CD4-positive, CD25-positive, alpha-beta regulatory T cell (primary cell): ENCODE measurements around the gene GPRC6A. TPM values are rescaled to one million over a fixed set of nuclear protein-coding genes. Genes with fewer than 3 reads are reported as not detected.
A peak's percentile ranks its signal among the peaks of the same experiment; 100 is the strongest.

Source experiments
- ATAC-seq, 2 donors: fragments of 150-1000 bp; cut with Tn5 transposase; one replicate each; pipeline ENCODE4 v1.10.0; 2021; ENCODE audit warnings: low read depth in 2 of 2, moderate number of reproducible peaks in 2 of 2, moderate library complexity in 1 of 2
- DNase-seq, 3 donors: peaks; one replicate each; pipeline versions ENCODE4 v3.0.0 to v3.0.0-alpha.2; 2012 to 2022; ENCODE audit warnings: mixed read lengths in 1 of 3
- H3K27ac ChIP-seq: one replicate; pipeline ENCODE4 v1.7.0; 2013; ENCODE audit warnings: mild to moderate bottlenecking, low read length; ENCODE audit not compliant: insufficient read depth, poor library complexity, severe bottlenecking
- H3K27me3 ChIP-seq: one replicate; pipeline ENCODE4 v1.7.0; 2013; ENCODE audit warnings: low read length; ENCODE audit not compliant: control insufficient read depth, insufficient read depth
- H3K36me3 ChIP-seq: one replicate; pipeline ENCODE4 v1.7.0; 2013; ENCODE audit warnings: mild to moderate bottlenecking, low read length, moderate library complexity; ENCODE audit not compliant: control insufficient read depth, insufficient read depth
- H3K4me1 ChIP-seq: 2 replicates; pipeline ENCODE4 v1.7.0; 2013; ENCODE audit warnings: mild to moderate bottlenecking, low read length; ENCODE audit not compliant: insufficient read depth, control insufficient read depth, poor library complexity, severe bottlenecking
- H3K4me3 ChIP-seq: one replicate; pipeline ENCODE4 v1.7.0; 2013; ENCODE audit warnings: low read depth, mild to moderate bottlenecking, low read length, moderate library complexity
- H3K9me3 ChIP-seq, 2 experiments: 1 replicate in 1 of 2; 2 replicates in 1 of 2; pipeline ENCODE4 v1.7.0; 2013; ENCODE audit warnings: low read length in 2 of 2, mild to moderate bottlenecking in 1 of 2, moderate library complexity in 1 of 2; ENCODE audit not compliant: control insufficient read depth in 2 of 2
- H3K27ac Mint-ChIP-seq, 3 donors: one replicate each; pipeline ENCODE4 v1.8.0; 2020 to 2022; ENCODE audit warnings: mild to moderate bottlenecking in 3 of 3, mixed read lengths in 3 of 3, moderate library complexity in 2 of 3
- H3K27me3 Mint-ChIP-seq: one replicate; pipeline ENCODE4 v1.8.0; 2022; ENCODE audit warnings: mild to moderate bottlenecking, mixed read lengths
- H3K36me3 Mint-ChIP-seq: one replicate; pipeline ENCODE4 v1.8.0; 2020; ENCODE audit warnings: mixed read lengths
- H3K4me1 Mint-ChIP-seq, 4 donors: one replicate each; pipeline ENCODE4 v1.8.0; 2020 to 2022; ENCODE audit warnings: mixed read lengths in 4 of 4, mild to moderate bottlenecking in 1 of 4
- H3K4me3 Mint-ChIP-seq, 4 donors: one replicate each; pipeline ENCODE4 v1.8.0; 2020 to 2022; ENCODE audit warnings: mild to moderate bottlenecking in 4 of 4, mixed read lengths in 4 of 4, moderate library complexity in 3 of 4
- H3K9me3 Mint-ChIP-seq, 7 donors: one replicate each; pipeline ENCODE4 v1.8.0; 2020 to 2022; ENCODE audit warnings: mixed read lengths in 7 of 7, mild to moderate bottlenecking in 3 of 7, moderate library complexity in 2 of 7
- polyA plus RNA-seq, 4 donors: library from polyadenylated mRNA; unstranded; fragments of 300-500 nt; fragmentation: Illumina TruSeq; gene quantifications; one replicate each; pipeline ENCODE4 v1.2.3, GENCODE V29; 2021
- total RNA-seq: library from RNA; stranded (reverse); gene quantifications from one replicate; pipeline ENCODE4 v1.2.3, GENCODE V29; 2022

The GPRC6A gene, protein sequence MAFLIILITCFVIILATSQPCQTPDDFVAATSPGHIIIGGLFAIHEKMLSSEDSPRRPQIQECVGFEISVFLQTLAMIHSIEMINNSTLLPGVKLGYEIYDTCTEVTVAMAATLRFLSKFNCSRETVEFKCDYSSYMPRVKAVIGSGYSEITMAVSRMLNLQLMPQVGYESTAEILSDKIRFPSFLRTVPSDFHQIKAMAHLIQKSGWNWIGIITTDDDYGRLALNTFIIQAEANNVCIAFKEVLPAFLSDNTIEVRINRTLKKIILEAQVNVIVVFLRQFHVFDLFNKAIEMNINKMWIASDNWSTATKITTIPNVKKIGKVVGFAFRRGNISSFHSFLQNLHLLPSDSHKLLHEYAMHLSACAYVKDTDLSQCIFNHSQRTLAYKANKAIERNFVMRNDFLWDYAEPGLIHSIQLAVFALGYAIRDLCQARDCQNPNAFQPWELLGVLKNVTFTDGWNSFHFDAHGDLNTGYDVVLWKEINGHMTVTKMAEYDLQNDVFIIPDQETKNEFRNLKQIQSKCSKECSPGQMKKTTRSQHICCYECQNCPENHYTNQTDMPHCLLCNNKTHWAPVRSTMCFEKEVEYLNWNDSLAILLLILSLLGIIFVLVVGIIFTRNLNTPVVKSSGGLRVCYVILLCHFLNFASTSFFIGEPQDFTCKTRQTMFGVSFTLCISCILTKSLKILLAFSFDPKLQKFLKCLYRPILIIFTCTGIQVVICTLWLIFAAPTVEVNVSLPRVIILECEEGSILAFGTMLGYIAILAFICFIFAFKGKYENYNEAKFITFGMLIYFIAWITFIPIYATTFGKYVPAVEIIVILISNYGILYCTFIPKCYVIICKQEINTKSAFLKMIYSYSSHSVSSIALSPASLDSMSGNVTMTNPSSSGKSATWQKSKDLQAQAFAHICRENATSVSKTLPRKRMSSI
- total RNA-seq = not detected
- polyA plus RNA-seq = not detected

DNA sequence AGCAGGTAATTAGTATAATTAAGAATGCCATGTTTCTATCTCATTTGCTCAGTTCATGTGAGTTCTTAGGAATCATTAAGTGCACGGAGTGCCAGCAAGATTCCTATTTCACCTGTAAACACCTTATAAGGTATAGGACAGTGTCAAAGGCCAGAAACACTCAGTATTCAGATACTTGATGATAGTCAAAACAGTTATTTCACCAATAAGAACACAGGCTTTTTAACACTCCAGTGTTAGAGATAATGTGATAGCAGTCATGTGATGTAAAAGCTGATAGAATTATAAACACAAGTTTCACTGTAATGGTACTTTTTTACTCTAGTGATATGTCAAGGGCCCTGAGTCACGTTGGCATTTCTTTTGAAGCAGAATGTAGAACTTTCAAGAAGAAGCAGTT lies at the start of gene GPRC6A:
Gene GPRC6A (minus strand): TSS at position 101 of the 400 bp plus-strand sequence. CDS start 70 bp downstream, at position 31.
- Mint-ChIP-seq H3K9me3 (peaks cover 0 to 8% (median 3%) of the 10 kb centered on the region in 7 donors), H3K4me1 (no peaks in the 10 kb centered on the region), H3K36me3 (no peaks in the 10 kb centered on the region), H3K27me3 (no peaks in the 10 kb centered on the region), H3K4me3 (no peak within 1 kb of the TSS), H3K27ac (no peak within 1 kb of the TSS)
- Histone ChIP-seq H3K4me1 (no peaks in the 10 kb centered on the region), H3K4me3 (no peak within 1 kb of the TSS), H3K27me3 (no peaks in the 10 kb centered on the region), H3K27ac (no peak within 1 kb of the TSS), H3K36me3 (no peaks in the 10 kb centered on the region), H3K9me3 (no peaks in the 10 kb centered on the region)
- no peak for DNase-seq
- no peak for ATAC-seq

DNA sequence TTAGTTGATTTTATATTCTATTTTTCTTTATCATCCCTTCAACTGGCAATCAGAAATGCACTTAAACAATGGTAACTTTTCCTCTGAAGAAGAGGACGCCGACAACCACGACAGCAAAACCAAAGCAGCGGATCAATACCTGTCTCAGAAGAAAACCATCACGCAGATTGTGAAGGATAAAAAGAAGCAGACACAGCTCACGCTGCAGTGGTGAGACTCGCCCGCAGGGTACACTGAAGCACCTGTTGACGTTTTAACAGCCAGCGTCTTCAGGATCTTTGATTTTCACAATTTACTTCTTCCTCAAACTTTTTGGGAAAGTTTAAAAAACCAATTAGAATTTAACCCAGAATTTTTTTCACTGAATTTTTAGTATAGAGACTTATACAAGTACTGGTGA lies 48.9 kb upstream of the GPRC6A start:
- peaks cover 46% of the 10 kb centered on the region for H3K27me3 Mint-ChIP-seq

DNA sequence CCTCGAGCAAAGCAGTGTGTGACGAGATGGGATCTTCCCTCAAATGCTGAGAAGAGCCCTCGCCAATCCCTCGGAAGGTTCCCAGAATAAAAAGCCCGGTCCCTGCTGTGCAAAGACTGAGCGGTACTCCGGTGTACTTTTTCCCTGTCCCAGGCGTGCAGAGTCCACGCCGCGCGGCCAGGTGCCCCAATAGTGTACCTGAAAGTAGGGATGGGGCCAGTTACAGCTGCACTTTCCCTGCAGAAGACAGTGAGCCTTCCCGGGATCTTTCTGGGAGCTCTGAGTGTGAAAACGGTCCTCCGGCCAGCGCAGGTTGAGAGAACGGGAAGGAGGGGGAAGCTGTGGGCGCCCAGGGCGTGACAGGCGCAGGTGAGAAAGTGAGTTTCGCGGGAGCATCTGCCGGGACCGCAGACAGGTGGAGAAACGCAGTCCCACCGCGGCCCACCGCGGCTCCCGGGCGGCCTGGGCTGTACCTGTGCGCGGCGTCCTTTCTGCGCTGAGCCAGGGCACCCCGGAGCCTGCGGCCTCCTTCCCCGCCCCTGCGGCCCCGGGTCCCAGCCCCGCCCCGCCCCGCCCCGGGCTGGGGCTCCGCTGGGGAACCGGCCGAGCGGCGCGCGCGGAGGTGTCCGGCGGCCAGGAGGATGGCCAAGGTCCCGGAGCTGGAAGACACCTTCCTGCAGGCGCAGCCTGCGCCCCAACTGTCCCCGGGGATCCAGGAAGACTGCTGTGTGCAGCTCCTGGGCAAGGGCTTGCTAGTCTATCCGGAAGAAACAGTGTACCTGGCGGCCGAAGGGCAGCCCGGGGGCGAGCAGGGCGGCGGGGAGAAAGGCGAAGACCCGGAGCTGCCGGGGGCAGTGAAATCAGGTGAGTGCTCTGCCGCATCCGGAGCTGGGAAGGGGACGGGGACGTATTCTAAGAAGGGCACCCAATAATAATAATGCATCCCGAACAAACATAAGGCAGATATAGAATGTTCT lies 48.0 kb upstream of the GPRC6A start, which contains the start of gene RFX6:
Gene RFX6 (plus strand): TSS at position 608 of the 977 bp plus-strand sequence. CDS start 34 bp downstream, at position 642.
- peaks cover 0 to 7% (median 3%) of the 10 kb centered on the region in 7 donors for H3K9me3 Mint-ChIP-seq
- H3K4me1 Mint-ChIP-seq = peaks cover 0 to 10% (median 0%) of the 10 kb centered on the region in 4 donors
- H3K27me3 Mint-ChIP-seq = peaks cover 46% of the 10 kb centered on the region
- Histone ChIP-seq H3K36me3 (no peaks in the 10 kb centered on the region), H3K27me3 (peaks cover 21% of the 10 kb centered on the region), H3K4me3 (no peak within 1 kb of the TSS), H3K27ac (no peak within 1 kb of the TSS), H3K9me3 (no peaks in the 10 kb centered on the region), H3K4me1 (no peaks in the 10 kb centered on the region)
- H3K27ac Mint-ChIP-seq = no peak within 1 kb of the TSS
- DNase-seq = no peak
- no peaks in the 10 kb centered on the region for H3K36me3 Mint-ChIP-seq
- ATAC-seq = peak in 1 of 2 donors; percentile 12
- H3K4me3 Mint-ChIP-seq = peak within 1 kb of the TSS in 1 of 4 donors; percentile 4

More for the DNA sequence above, 48.9 kb upstream of the GPRC6A start:
- Histone ChIP-seq H3K27me3 (peaks cover 21% of the 10 kb centered on the region), H3K27ac (no peak overlapping the region), H3K36me3 (no peaks in the 10 kb centered on the region), H3K4me1 (no peaks in the 10 kb centered on the region), H3K4me3 (no peak overlapping the region), H3K9me3 (no peaks in the 10 kb centered on the region)
- DNase-seq (no peak), ATAC-seq (no peak)
- peaks cover 0 to 10% (median 0%) of the 10 kb centered on the region in 4 donors for H3K4me1 Mint-ChIP-seq
- no peak overlapping the region for H3K4me3 Mint-ChIP-seq
- no peaks in the 10 kb centered on the region for H3K36me3 Mint-ChIP-seq
- H3K27ac Mint-ChIP-seq = no peak overlapping the region
- H3K9me3 Mint-ChIP-seq = peaks cover 0 to 4% (median 2%) of the 10 kb centered on the region in 7 donors

DNA sequence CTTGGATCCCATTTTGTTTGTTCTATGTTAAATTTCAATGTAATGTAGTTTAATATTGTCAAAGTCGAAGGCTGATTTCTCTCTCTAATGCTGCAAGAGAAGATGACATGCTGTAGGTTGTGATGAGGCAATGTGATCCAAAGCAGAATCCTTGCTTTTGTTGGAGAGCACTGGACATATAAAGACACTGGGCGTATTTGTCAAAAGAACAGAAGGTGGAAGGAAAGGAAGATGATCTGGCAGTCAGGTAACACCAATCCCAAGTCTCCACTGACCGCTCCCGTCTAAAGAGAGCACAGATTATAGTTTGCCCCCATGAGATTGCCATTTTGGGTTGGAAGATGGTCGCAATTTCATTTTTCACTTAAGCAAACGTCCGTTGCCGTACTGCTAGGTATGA lies 47.2 kb upstream of the GPRC6A start:
- Histone ChIP-seq H3K9me3 (no peaks in the 10 kb centered on the region), H3K4me3 (no peak overlapping the region), H3K4me1 (no peaks in the 10 kb centered on the region), H3K27ac (no peak overlapping the region), H3K36me3 (no peaks in the 10 kb centered on the region), H3K27me3 (peaks cover 20% of the 10 kb centered on the region)
- ATAC-seq (no peak), DNase-seq (no peak)
- peaks cover 46% of the 10 kb centered on the region for H3K27me3 Mint-ChIP-seq
- H3K4me3 Mint-ChIP-seq = peak overlapping the region in 1 of 4 donors; percentile 4
- peaks cover 0 to 7% (median 3%) of the 10 kb centered on the region in 7 donors for H3K9me3 Mint-ChIP-seq
- H3K4me1 Mint-ChIP-seq = peaks cover 0 to 10% (median 0%) of the 10 kb centered on the region in 4 donors
- H3K36me3 Mint-ChIP-seq = no peaks in the 10 kb centered on the region
- H3K27ac Mint-ChIP-seq = no peak overlapping the region

DNA sequence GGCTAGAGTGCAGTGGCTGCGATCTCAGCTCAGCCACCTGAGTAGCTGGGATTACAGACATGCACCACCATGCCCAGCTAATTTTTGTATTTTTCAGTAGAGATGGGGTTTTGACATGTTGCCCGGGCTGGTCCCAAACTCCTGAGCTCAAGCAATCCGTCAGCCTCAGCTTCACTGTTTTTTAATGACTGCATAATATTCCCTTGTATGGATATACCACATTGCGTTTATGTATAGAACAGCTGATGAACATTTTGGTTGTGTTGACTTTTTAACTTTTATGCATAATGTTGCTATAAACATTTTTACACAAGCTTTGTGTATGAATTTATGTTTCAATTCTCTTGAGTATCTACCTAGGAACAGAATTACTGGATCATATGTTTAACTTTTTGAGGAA lies 43.9 kb upstream of the GPRC6A start:
- ATAC-seq (no peak), DNase-seq (no peak)
- peaks cover 37% of the 10 kb centered on the region for H3K27me3 Mint-ChIP-seq
- no peak overlapping the region for H3K27ac ChIP-seq
- H3K36me3 ChIP-seq = no peaks in the 10 kb centered on the region
- no peak overlapping the region for H3K4me3 Mint-ChIP-seq
- H3K4me1 Mint-ChIP-seq = peaks cover 0 to 10% (median 0%) of the 10 kb centered on the region in 4 donors
- H3K36me3 Mint-ChIP-seq = no peaks in the 10 kb centered on the region
- H3K9me3 ChIP-seq = no peaks in the 10 kb centered on the region
- H3K27ac Mint-ChIP-seq = no peak overlapping the region
- no peaks in the 10 kb centered on the region for H3K4me1 ChIP-seq
- H3K9me3 Mint-ChIP-seq = peaks cover 0 to 7% (median 4%) of the 10 kb centered on the region in 7 donors
- H3K27me3 ChIP-seq = peaks cover 13% of the 10 kb centered on the region
- H3K4me3 ChIP-seq = no peak overlapping the region

DNA sequence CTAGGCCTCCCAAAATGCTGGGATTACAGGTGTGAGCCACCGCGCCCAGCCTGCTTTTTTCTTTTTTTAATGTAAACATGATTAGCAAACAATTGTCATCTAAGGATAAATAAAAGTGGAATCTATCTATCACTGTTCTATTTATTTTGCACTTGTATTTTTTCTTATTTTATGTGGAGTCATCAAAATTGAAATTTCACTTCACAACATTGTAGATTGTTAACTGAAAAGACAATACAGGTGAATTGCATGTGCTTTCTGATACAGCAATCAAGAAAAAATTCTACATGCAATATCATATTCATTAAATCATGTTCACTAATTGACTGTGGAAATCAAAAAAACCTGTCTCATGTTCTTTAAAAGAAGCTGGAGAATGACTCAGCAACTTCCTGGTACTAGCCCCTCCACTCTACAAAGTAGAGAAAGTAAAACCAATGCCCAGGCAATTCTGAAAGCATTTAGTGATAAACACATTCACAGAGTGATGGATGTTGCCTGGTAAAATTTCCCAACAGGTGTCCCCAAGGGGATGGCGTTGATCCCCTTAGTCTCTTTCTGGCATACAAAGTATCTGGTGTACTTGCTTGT lies 37.5 kb upstream of the GPRC6A start:
- Mint-ChIP-seq H3K36me3 (no peaks in the 10 kb centered on the region), H3K4me1 (no peaks in the 10 kb centered on the region), H3K9me3 (peaks cover 0 to 6% (median 4%) of the 10 kb centered on the region in 7 donors), H3K27me3 (peaks cover 6% of the 10 kb centered on the region), H3K27ac (no peak overlapping the region), H3K4me3 (no peak overlapping the region)
- Histone ChIP-seq H3K27ac (no peak overlapping the region), H3K4me3 (no peak overlapping the region), H3K36me3 (no peaks in the 10 kb centered on the region), H3K9me3 (no peaks in the 10 kb centered on the region), H3K27me3 (no peaks in the 10 kb centered on the region), H3K4me1 (no peaks in the 10 kb centered on the region)
- DNase-seq (peak in 1 of 3 donors; percentile 14), ATAC-seq (no peak)
